Omental fat pad (tissue), 4 donors: ENCODE results near the gene MRTFB. TPM values are rescaled to one million over a fixed set of nuclear protein-coding genes. Genes with fewer than 3 reads are reported as not detected.
A peak's percentile ranks its signal among the peaks of the same experiment; 100 is the strongest.
"Not testable (repeated sequence)": the region's sequence is repeated elsewhere in the genome, so short reads cannot be mapped to it uniquely, and the experiment has no call there.

Experiments
- ATAC-seq: fragments of 150-250 bp; one replicate; pipeline ENCODE4 v1.9.1; 2016; ENCODE audit warnings: mild to moderate bottlenecking, moderate library complexity; ENCODE audit not compliant: low FRiP score
- DNase-seq: peaks from one replicate; pipeline ENCODE4 v3.0.0-alpha.2; 2019; ENCODE audit warnings: low spot score
- CTCF ChIP-seq, 3 donors: fragments of 450-650 bp; IDR thresholded peaks; one replicate each; pipeline ENCODE4 v1.5.1; 2016 to 2017; ENCODE audit warnings: antibody characterized with exemption in 3 of 3, mild to moderate bottlenecking in 3 of 3, moderate library complexity in 2 of 3
- total RNA-seq, 4 donors: library from RNA; depleted of rRNA; stranded (reverse); fragments of >200 nt; gene quantifications; one replicate each; pipeline ENCODE4 v1.1.0, GENCODE V29; 2016

Gene MRTFB
- total RNA-seq, 4 donors from 2014 or later = 17.5 to 107 (median 55.8) TPM

- DNase-seq (no peak), ATAC-seq (peak; percentile 68)
- no peak for TF ChIP-seq CTCF (IDR thresholded peaks at IDR 0.05)
Measured at GRCh38 chr16:14181371-14182050, 110.4 kb downstream of the MRTFB start.

- ATAC-seq = no peak
Measured at GRCh38 chr16:14182999-14183398, 111.9 kb downstream of the MRTFB start.

GRCh38 chr16:14183962-14184361 is 112.8 kb downstream of the MRTFB start:
- not testable (repeated sequence) for DNase-seq, ATAC-seq

More at GRCh38 chr16:14182999-14183398, 111.9 kb downstream of the MRTFB start:
- TF ChIP-seq CTCF (IDR thresholded peaks at IDR 0.05) = no peak
- no peak for DNase-seq

- DNase-seq (no peak), ATAC-seq (peak; percentile 64)
- no peak for TF ChIP-seq CTCF (IDR thresholded peaks at IDR 0.05)
Measured at GRCh38 chr16:14186007-14186794, 115.1 kb downstream of the MRTFB start.

- no peak for ATAC-seq
- no peak for TF ChIP-seq CTCF (IDR thresholded peaks at IDR 0.05)
- DNase-seq = no peak
Measured at GRCh38 chr16:14186795-14187221, 115.7 kb downstream of the MRTFB start.

- ATAC-seq (no peak), DNase-seq (no peak)
- TF ChIP-seq CTCF (IDR thresholded peaks at IDR 0.05) = no peak
Measured at GRCh38 chr16:14187517-14188338, 116.6 kb downstream of the MRTFB start.

- no peak for ATAC-seq
- DNase-seq = no peak
Measured at GRCh38 chr16:14193316-14193871, 122.3 kb downstream of the MRTFB start.

More at GRCh38 chr16:14193316-14193871, 122.3 kb downstream of the MRTFB start:
- no peak for TF ChIP-seq CTCF (IDR thresholded peaks at IDR 0.05)
